Hepatocyte (in vitro differentiated cells): ENCODE measurements around the gene NR2C2. TPM values are rescaled to one million over a fixed set of nuclear protein-coding genes. Genes with fewer than 3 reads are reported as not detected.
A peak's percentile ranks its signal among the peaks of the same experiment; 100 is the strongest.
"Not testable (repeated sequence)": the region's sequence is repeated elsewhere in the genome, so short reads cannot be mapped to it uniquely, and the experiment has no call there.

Experiments
- DNase-seq: peaks from one replicate; pipeline ENCODE4 v3.0.0-alpha.2; 2016; ENCODE audit warnings: low spot score
- H2AFZ ChIP-seq: fragments of 200-600 bp; sonication (generic); 2 replicates; pipeline ENCODE4 v1.6.0; 2016; ENCODE audit warnings: antibody characterized with exemption, mild to moderate bottlenecking
- H3K27ac ChIP-seq: fragments of 200-600 bp; sonication (generic); 2 replicates; pipeline ENCODE4 v1.5.1; 2016; ENCODE audit warnings: mild to moderate bottlenecking
- H3K27me3 ChIP-seq: fragments of 200-600 bp; sonication (generic); 2 replicates; pipeline ENCODE4 v1.6.1; 2016
- H3K36me3 ChIP-seq: fragments of 200-600 bp; sonication (generic); replicated peaks from 2 replicates; pipeline ENCODE4 v1.5.1; 2016; ENCODE audit warnings: low read depth; ENCODE audit not compliant: insufficient read depth
- H3K4me1 ChIP-seq: fragments of 200-600 bp; sonication (generic); 2 replicates; pipeline ENCODE4 v1.5.1; 2016; ENCODE audit warnings: mild to moderate bottlenecking, moderate library complexity; ENCODE audit not compliant: insufficient read depth
- H3K4me2 ChIP-seq: fragments of 200-600 bp; sonication (generic); 2 replicates; pipeline ENCODE4 v1.6.0; 2016
- H3K4me3 ChIP-seq: fragments of 200-600 bp; sonication (generic); 2 replicates; pipeline ENCODE4 v1.5.1; 2016; ENCODE audit warnings: mild to moderate bottlenecking
- H3K79me2 ChIP-seq: fragments of 200-600 bp; sonication (generic); 2 replicates; pipeline ENCODE4 v1.6.0; 2017; ENCODE audit warnings: mild to moderate bottlenecking
- H3K9me2 ChIP-seq: fragments of 200-600 bp; sonication (generic); replicated peaks from 2 replicates; pipeline ENCODE4 v1.6.0; 2017; ENCODE audit warnings: mild to moderate bottlenecking; ENCODE audit not compliant: insufficient read depth
- H3K9me3 ChIP-seq: fragments of 200-600 bp; sonication (generic); 2 replicates; pipeline ENCODE4 v1.5.1; 2016; ENCODE audit warnings: low read depth, mild to moderate bottlenecking
- H4K20me1 ChIP-seq: fragments of 200-600 bp; sonication (generic); 2 replicates; pipeline ENCODE4 v1.6.0; 2016; ENCODE audit warnings: mild to moderate bottlenecking; ENCODE audit not compliant: insufficient read depth, poor library complexity, severe bottlenecking
- CTCF ChIP-seq: fragments of 200-600 bp; sonication (generic); IDR thresholded peaks from 2 replicates; pipeline ENCODE4 v1.5.1; 2016; ENCODE audit warnings: antibody characterized with exemption, mild to moderate bottlenecking; ENCODE audit not compliant: poor library complexity
- EZH2 ChIP-seq: fragments of 200-600 bp; sonication (generic); IDR thresholded peaks from 2 replicates; pipeline ENCODE4 v1.6.1; 2016; ENCODE audit warnings: antibody characterized with exemption, mild to moderate bottlenecking, borderline replicate concordance
- EZH2phosphoT487 ChIP-seq: fragments of 200-600 bp; sonication (generic); IDR thresholded peaks from one replicate; pipeline ENCODE4 v1.6.1; 2018; ENCODE audit warnings: antibody characterized with exemption, mild to moderate bottlenecking, low read depth, moderate library complexity; ENCODE audit not compliant: unreplicated experiment, severe bottlenecking
- WGBS: methylation state at CpG from one replicate; pipeline ENCODE4 v1.1.6; 2016; ENCODE audit warnings: low lambda C conversion rate; ENCODE audit errors: missing lambda C conversion rate; 5-methylcytosine and 5-hydroxymethylcytosine counted together
- polyA plus RNA-seq: library from polyadenylated mRNA; unstranded; fragments of >200 nt; fragmentation: Nextera tagmentation; extraction: Ambion mirVana; gene quantifications from 2 replicates; pipeline ENCODE4 v1.2.1, GENCODE V29; 2016
- total RNA-seq: library from RNA; depleted of rRNA; stranded (reverse); fragments of >200 nt; gene quantifications from 2 replicates; pipeline ENCODE4 v1.2.3, GENCODE V29; 2014

Gene NR2C2
- total and polyA plus RNA-seq, 2 experiments from 2014 or later: 14.7 to 29.6 TPM

GRCh38 chr3:14997941-14998340 lies 50.6 kb downstream of the NR2C2 start:
- H2AFZ ChIP-seq: no peak overlapping the region
- 100% methylated on average over 1 of the region's 1 CpG for WGBS
- no peaks in the 10 kb centered on the region for H3K9me3 ChIP-seq
- no peaks in the 10 kb centered on the region for H3K4me1 ChIP-seq
- peaks cover under 1% of the 10 kb centered on the region for H4K20me1 ChIP-seq
- no peak for DNase-seq
- no peak overlapping the region for H3K27ac ChIP-seq
- H3K4me2 ChIP-seq: no peak overlapping the region
- no peaks in the 10 kb centered on the region for H3K9me2 ChIP-seq
- H3K36me3 ChIP-seq: no peaks in the 10 kb centered on the region
- H3K27me3 ChIP-seq: no peaks in the 10 kb centered on the region
- peaks cover 86% of the 10 kb centered on the region for H3K79me2 ChIP-seq
- TF ChIP-seq EZH2 (no peak), CTCF (no peak), EZH2phosphoT487 (no peak)
- no peak overlapping the region for H3K4me3 ChIP-seq

DNA sequence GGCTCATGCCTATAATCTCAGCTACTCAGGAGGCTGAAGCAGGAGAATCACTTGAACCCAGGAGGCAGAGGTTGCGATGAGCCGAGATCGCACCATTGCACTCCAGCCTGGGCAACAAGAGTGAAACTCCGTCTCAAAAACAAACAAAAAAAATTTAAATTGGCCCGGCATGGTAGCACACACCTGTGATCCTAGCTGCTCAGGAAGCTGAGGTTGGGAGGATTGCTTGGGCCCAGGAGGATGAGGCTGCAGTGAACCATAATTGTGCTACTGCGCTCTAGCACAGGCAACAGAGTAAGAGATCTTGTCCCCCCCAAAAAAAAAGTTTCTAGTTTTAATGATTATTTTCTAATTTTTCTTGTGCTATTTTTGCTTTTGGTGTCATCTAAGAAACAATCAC lies 51.8 kb downstream of the NR2C2 start:
- H3K9me2 ChIP-seq, H3K36me3 ChIP-seq, DNase-seq, H3K27me3 ChIP-seq, H4K20me1 ChIP-seq, H3K4me1 ChIP-seq, H3K27ac ChIP-seq, H2AFZ ChIP-seq, H3K4me3 ChIP-seq, H3K9me3 ChIP-seq, H3K4me2 ChIP-seq: not testable (repeated sequence)
- 99% methylated on average over 6 of the region's 6 CpGs for WGBS
- peaks cover 82% of the 10 kb centered on the region for H3K79me2 ChIP-seq

DNA sequence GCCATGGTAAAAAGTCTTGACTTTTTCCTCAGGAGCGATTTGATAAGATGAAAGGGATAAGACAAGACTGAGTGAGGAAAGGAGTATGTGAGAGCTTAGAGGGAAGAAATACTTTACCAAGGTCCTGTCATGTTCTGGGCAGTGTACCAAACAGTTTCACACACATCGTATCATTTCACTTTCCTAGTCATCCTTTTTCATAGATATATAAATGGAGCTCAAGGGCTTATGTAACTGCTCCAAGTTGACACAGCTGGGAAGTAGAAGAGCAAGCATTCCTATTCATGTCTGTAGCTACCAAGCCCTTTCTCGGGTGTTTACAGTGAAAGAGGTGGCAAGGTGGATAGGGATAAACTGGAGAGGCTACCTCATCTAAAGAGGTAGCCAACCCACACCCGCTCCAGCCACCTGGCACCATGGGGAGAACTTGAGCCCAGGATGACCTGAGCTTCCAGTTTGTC lies 60.3 kb downstream of the NR2C2 start:
- H3K27ac ChIP-seq: peak overlapping the region; percentile 0
- WGBS: 81% methylated on average over 4 of the region's 4 CpGs
- no peaks in the 10 kb centered on the region for H3K9me3 ChIP-seq
- no peak for TF ChIP-seq EZH2
- TF ChIP-seq EZH2phosphoT487: no peak
- no peak for TF ChIP-seq CTCF
- no peaks in the 10 kb centered on the region for H3K36me3 ChIP-seq
- H3K4me2 ChIP-seq: no peak overlapping the region
- no peak overlapping the region for H3K4me3 ChIP-seq
- H4K20me1 ChIP-seq: no peaks in the 10 kb centered on the region
- H3K4me1 ChIP-seq: peaks cover 4% of the 10 kb centered on the region
- H2AFZ ChIP-seq: no peak overlapping the region
- H3K27me3 ChIP-seq: no peaks in the 10 kb centered on the region
- no peak for DNase-seq
- H3K9me2 ChIP-seq: no peaks in the 10 kb centered on the region
- peaks cover 19% of the 10 kb centered on the region for H3K79me2 ChIP-seq

- H3K79me2 ChIP-seq: peaks cover 8% of the 10 kb centered on the region
- TF ChIP-seq EZH2 (no peak), CTCF (no peak), EZH2phosphoT487 (no peak)
- H3K36me3 ChIP-seq: no peaks in the 10 kb centered on the region
- WGBS: 96% methylated on average over 5 of the region's 5 CpGs
- H3K9me2 ChIP-seq: no peaks in the 10 kb centered on the region
- H3K27me3 ChIP-seq: no peaks in the 10 kb centered on the region
- no peak overlapping the region for H3K4me2 ChIP-seq
- no peaks in the 10 kb centered on the region for H3K9me3 ChIP-seq
- H3K4me1 ChIP-seq: peaks cover 4% of the 10 kb centered on the region
- no peak overlapping the region for H3K27ac ChIP-seq
- no peak overlapping the region for H2AFZ ChIP-seq
- no peak overlapping the region for H3K4me3 ChIP-seq
- no peak for DNase-seq
- H4K20me1 ChIP-seq: no peaks in the 10 kb centered on the region
Observed at GRCh38 chr3:15009167-15009566, 61.8 kb downstream of the NR2C2 start.
